HepG2 (cell line): ENCODE measurements around the gene DPEP1. TPM values are rescaled to one million over a fixed set of nuclear protein-coding genes. Genes with fewer than 3 reads are reported as not detected.
A peak's percentile ranks its signal among the peaks of the same experiment; 100 is the strongest.

ENCODE experiments used
- ATF5 ChIP-seq: sonication (generic); formaldehyde crosslinking; IDR thresholded peaks from 2 replicates; pipeline ENCODE4 v1.4.0; 2020; ENCODE audit warnings: mild to moderate bottlenecking, low read depth, missing genetic modification reagents
- CENPX ChIP-seq: sonication (generic); formaldehyde crosslinking; IDR thresholded peaks from 2 replicates; pipeline ENCODE4 v1.9.0; 2021; ENCODE audit warnings: mild to moderate bottlenecking, missing genetic modification reagents, moderate library complexity
- ESRRA ChIP-seq: sonication (generic); formaldehyde crosslinking; IDR thresholded peaks from 2 replicates; pipeline ENCODE4 v1.5.1; 2020; ENCODE audit warnings: mild to moderate bottlenecking, low read depth, missing genetic modification reagents
- GPN1 ChIP-seq: sonication (generic); formaldehyde crosslinking; IDR thresholded peaks from 2 replicates; pipeline ENCODE4 v1.5.1; 2020; ENCODE audit warnings: missing genetic modification reagents, borderline replicate concordance
- HNRNPL ChIP-seq: fragments of 200-400 bp; formaldehyde crosslinking; IDR thresholded peaks from 2 replicates; pipeline ENCODE4 v1.6.1; 2017; ENCODE audit warnings: mild to moderate bottlenecking, low read depth, low read length
- KAT7 ChIP-seq: IDR thresholded peaks from 2 replicates; pipeline ENCODE4 v1.6.1; 2018; ENCODE audit warnings: borderline replicate concordance, missing compliant biosample characterization
- KDM5B ChIP-seq: sonication (generic); formaldehyde crosslinking; IDR thresholded peaks from 2 replicates; pipeline ENCODE4 v1.4.0; 2020; ENCODE audit warnings: missing genetic modification reagents, mild to moderate bottlenecking, borderline replicate concordance
- KLF13 ChIP-seq: sonication (generic); formaldehyde crosslinking; IDR thresholded peaks from 2 replicates; pipeline ENCODE4 v1.4.0; 2020; ENCODE audit warnings: mild to moderate bottlenecking, missing genetic modification reagents
- NFKB2 ChIP-seq: sonication (generic); formaldehyde crosslinking; IDR thresholded peaks from 2 replicates; pipeline ENCODE4 v1.4.0; 2020; ENCODE audit warnings: missing genetic modification reagents, borderline replicate concordance
- PAF1 ChIP-seq: IDR thresholded peaks from 2 replicates; pipeline ENCODE4 v1.6.1; 2016; ENCODE audit warnings: missing genetic modification reagents, missing compliant biosample characterization
- SP5 ChIP-seq: IDR thresholded peaks from 2 replicates; pipeline ENCODE4 v1.6.1; 2016; ENCODE audit warnings: low read depth, borderline replicate concordance
- ZBTB2 ChIP-seq: sonication (generic); formaldehyde crosslinking; IDR thresholded peaks from 2 replicates; pipeline ENCODE4 v1.8.0; 2022; ENCODE audit warnings: low read depth, missing genetic modification reagents
- ZFP62 ChIP-seq: sonication (generic); formaldehyde crosslinking; IDR thresholded peaks from 2 replicates; pipeline ENCODE4 v1.4.0; 2020; ENCODE audit warnings: missing genetic modification reagents
- ZKSCAN5 ChIP-seq: sonication (generic); formaldehyde crosslinking; IDR thresholded peaks from 2 replicates; pipeline ENCODE4 v1.5.1; 2020; ENCODE audit warnings: mild to moderate bottlenecking, missing genetic modification reagents
- ZNF17 ChIP-seq: sonication (generic); formaldehyde crosslinking; IDR thresholded peaks from 2 replicates; pipeline ENCODE4 v1.5.0; 2020; ENCODE audit warnings: mild to moderate bottlenecking, missing genetic modification reagents
- ZNF576 ChIP-seq: sonication (generic); formaldehyde crosslinking; IDR thresholded peaks from 2 replicates; pipeline ENCODE4 v1.4.0; 2020; ENCODE audit warnings: mild to moderate bottlenecking, missing genetic modification reagents
- ZNF704 ChIP-seq: sonication (generic); formaldehyde crosslinking; IDR thresholded peaks from 2 replicates; pipeline ENCODE4 v1.8.1; 2023; ENCODE audit warnings: mild to moderate bottlenecking, inconsistent platforms, moderate library complexity, missing genetic modification reagents, borderline replicate concordance
- polyA plus RNA-seq, 8 experiments: library from polyadenylated mRNA; depleted of rRNA in 3 of 8; stranded (reverse) in 7 of 8; unstranded in 1 of 8; fragments of >200 nt; fragmentation: Illumina TruSeq in 4 of 8; extraction: Trizol in 4 of 8; gene quantifications; 2 replicates each; pipeline versions ENCODE4 v1.2.1 to v1.2.3, GENCODE V29; 2011 to 2016; ENCODE audit warnings: low read depth in 4 of 8, missing spikeins in 1 of 8, mixed read lengths in 1 of 8; ENCODE audit not compliant: insufficient read depth in 1 of 8
- total RNA-seq, 5 experiments: library from RNA; depleted of rRNA; stranded (reverse); fragments of >200 nt; fragmentation: Illumina TruSeq; extraction: Trizol; gene quantifications; 2 replicates each; pipeline ENCODE4 v1.2.3, GENCODE V29; 2016; ENCODE audit warnings: low read depth in 1 of 5
- TF ChIP-seq, protein P1 (sequence below): IDR thresholded peaks from 2 replicates; pipeline ENCODE4 v1.6.1; 2016; ENCODE audit warnings: missing genetic modification reagents, missing compliant biosample characterization
- TF ChIP-seq, protein P2 (sequence below): IDR thresholded peaks from 2 replicates; pipeline ENCODE4 v1.6.1; 2016; ENCODE audit warnings: low read depth, missing genetic modification reagents, missing compliant biosample characterization

The DPEP1 gene
- total and polyA plus RNA-seq, 2 of the 13 experiments (the other 11 are each of a cell fraction or from before 2014, with no cell fraction given) = 37.6 to 52.2 TPM

DNA sequence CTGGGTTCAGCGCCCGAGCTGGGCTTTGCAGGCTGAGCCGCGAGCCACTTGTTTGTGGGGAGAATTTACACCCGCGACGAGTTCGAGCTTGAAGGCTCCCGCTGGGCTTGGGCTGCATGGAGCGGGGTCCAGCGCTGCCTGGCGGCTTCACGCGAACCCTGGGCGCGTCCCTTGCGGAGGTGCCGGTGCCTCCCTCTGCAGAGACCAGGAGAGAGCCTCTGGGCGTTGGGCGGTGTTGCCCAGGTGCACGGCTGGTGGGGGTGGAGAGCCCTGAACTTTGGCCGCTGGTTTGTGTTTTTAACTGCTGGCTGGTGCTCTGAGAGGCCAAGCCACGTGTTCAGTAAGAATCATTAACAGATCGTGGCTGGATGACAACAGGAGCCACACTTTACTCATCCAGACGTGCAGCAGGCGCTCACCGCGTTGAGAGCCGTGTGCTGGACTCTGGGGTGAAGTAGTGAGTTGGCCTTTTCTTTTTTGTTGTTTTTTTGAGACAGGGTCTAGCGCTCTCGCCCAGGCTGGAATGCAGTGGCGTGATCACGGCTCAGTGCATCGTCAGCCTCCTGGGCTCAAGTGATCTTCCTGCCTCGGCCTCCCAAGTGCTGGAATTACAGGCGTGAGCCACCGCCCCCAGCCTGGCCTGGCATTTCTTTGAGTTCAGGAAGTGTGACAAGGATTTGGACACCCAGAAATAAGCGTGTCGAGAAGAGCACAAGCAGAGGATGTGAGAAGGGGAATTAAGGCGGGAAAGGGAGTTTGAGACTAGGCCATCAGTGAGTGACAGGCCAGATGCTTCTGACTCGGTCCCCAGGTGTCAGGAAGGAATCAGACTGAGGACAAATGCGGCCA is 73.9 kb downstream of the DPEP1 start (continued):
- peak; percentile 97; the same call in 1 of the 2 replicates for TF ChIP-seq ZNF704 (CRISPR knock-in tag)
- 0 out of 2 replicates have a peak, but pooled peaks have one; percentile 69 for TF ChIP-seq ZFP62 (CRISPR knock-in tag)
- TF ChIP-seq SP5 (CRISPR knock-in tag) = peak; percentile 86
- TF ChIP-seq KAT7 = peak; percentile 85
- TF ChIP-seq ESRRA = peak; percentile 91; the same call in 1 of the 2 replicates
- TF ChIP-seq ZNF576 (CRISPR knock-in tag) = peak; percentile 92; the same call in 1 of the 2 replicates
- 0 out of 2 replicates have a peak, but pooled peaks have one; percentile 44 for TF ChIP-seq KLF13 (CRISPR knock-in tag)
- TF ChIP-seq ZKSCAN5 (CRISPR knock-in tag) = peak; percentile 64
- TF ChIP-seq NFKB2 (CRISPR knock-in tag) = peak; percentile 98
- TF ChIP-seq CENPX = no peak
- TF ChIP-seq ZBTB2 (CRISPR knock-in tag) = peak; percentile 62
- TF ChIP-seq ATF5 = peak; percentile 99; the same call in 1 of the 2 replicates
- TF ChIP-seq, protein P1, sequence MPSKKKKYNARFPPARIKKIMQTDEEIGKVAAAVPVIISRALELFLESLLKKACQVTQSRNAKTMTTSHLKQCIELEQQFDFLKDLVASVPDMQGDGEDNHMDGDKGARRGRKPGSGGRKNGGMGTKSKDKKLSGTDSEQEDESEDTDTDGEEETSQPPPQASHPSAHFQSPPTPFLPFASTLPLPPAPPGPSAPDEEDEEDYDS = peak; percentile 96
- TF ChIP-seq KDM5B (CRISPR knock-in tag) = peak; percentile 98
- TF ChIP-seq ZNF17 = no peak
- TF ChIP-seq, protein P2, sequence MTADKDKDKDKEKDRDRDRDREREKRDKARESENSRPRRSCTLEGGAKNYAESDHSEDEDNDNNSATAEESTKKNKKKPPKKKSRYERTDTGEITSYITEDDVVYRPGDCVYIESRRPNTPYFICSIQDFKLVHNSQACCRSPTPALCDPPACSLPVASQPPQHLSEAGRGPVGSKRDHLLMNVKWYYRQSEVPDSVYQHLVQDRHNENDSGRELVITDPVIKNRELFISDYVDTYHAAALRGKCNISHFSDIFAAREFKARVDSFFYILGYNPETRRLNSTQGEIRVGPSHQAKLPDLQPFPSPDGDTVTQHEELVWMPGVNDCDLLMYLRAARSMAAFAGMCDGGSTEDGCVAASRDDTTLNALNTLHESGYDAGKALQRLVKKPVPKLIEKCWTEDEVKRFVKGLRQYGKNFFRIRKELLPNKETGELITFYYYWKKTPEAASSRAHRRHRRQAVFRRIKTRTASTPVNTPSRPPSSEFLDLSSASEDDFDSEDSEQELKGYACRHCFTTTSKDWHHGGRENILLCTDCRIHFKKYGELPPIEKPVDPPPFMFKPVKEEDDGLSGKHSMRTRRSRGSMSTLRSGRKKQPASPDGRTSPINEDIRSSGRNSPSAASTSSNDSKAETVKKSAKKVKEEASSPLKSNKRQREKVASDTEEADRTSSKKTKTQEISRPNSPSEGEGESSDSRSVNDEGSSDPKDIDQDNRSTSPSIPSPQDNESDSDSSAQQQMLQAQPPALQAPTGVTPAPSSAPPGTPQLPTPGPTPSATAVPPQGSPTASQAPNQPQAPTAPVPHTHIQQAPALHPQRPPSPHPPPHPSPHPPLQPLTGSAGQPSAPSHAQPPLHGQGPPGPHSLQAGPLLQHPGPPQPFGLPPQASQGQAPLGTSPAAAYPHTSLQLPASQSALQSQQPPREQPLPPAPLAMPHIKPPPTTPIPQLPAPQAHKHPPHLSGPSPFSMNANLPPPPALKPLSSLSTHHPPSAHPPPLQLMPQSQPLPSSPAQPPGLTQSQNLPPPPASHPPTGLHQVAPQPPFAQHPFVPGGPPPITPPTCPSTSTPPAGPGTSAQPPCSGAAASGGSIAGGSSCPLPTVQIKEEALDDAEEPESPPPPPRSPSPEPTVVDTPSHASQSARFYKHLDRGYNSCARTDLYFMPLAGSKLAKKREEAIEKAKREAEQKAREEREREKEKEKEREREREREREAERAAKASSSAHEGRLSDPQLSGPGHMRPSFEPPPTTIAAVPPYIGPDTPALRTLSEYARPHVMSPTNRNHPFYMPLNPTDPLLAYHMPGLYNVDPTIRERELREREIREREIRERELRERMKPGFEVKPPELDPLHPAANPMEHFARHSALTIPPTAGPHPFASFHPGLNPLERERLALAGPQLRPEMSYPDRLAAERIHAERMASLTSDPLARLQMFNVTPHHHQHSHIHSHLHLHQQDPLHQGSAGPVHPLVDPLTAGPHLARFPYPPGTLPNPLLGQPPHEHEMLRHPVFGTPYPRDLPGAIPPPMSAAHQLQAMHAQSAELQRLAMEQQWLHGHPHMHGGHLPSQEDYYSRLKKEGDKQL (CRISPR knock-in tag) = peak; percentile 89
- TF ChIP-seq HNRNPL = peak; percentile 94
- no peak; the same call in 1 of the 2 replicates for TF ChIP-seq GPN1 (CRISPR knock-in tag)
- TF ChIP-seq PAF1 (CRISPR knock-in tag) = no peak
